ENCODE results near the gene NMRK1.

Gene NMRK1

GRCh38 chr9:75063556-75064305 is 24.2 kb downstream of the NMRK1 start:
- no peak for DNase-seq (ENCODE audit: low read depth in 2 of 2)

GRCh38 chr9:75061169-75061568 is 26.8 kb downstream of the NMRK1 start:
- DNase-seq (ENCODE audit: low read depth in 2 of 2), result no peak

GRCh38 chr9:75054368-75055001 is 33.5 kb downstream of the NMRK1 start:
- no peak for DNase-seq (ENCODE audit: low read depth in 2 of 2)

DNA sequence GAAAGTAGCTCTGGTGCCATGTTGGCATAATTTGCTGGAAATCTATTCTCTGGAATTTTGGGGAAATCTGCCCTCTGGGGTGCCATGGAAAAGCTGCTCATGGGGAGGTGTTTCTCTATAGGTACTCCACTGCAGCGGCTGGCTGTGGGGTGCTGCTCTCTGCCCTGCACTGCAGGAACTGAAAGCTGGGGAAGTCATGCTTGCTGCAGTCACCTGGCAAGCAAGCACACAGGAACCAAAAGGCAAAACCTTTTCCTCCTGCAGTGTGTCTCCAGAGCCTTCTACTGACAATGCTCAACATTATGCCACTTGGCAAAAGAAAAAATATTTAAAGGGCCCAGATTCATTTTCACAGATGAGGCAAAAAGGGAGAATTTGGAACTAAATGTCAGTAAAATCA is 34.1 kb downstream of the NMRK1 start:
- DNase-seq (ENCODE audit: low read depth in 2 of 2), result no peak

- DNase-seq (ENCODE audit: low read depth in 2 of 2), result no peak
Measured at GRCh38 chr9:75051285-75051684, 36.7 kb downstream of the NMRK1 start.

DNA sequence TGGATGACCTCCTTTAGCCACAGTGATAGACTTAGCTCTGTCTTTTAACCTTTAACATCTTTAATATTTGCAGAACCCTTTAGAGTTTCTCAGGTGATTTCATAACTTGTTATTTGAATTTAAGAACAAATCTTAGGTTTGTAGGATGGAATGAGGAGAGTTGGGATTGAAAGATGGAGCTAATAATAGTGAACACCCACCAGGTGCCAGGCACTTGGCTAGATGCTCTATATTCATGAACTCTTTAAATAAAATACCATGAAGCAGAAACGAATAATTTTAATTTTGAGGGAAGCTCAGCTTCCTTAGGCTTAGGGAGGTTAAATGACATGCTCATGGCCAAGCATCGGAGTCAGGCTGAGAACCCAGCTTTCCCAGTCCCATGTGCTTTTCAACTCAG is 40.4 kb downstream of the NMRK1 start:
- DNase-seq (ENCODE audit: low read depth in 2 of 2), result no peak

GRCh38 chr9:75046725-75047345 is 41.1 kb downstream of the NMRK1 start:
- no peak for DNase-seq (ENCODE audit: low read depth in 2 of 2)

- DNase-seq (ENCODE audit: low read depth in 2 of 2), result no peak
Measured at GRCh38 chr9:75041041-75041440, 46.9 kb downstream of the NMRK1 start.

- DNase-seq (ENCODE audit: low read depth in 2 of 2), result no peak
Measured at GRCh38 chr9:75039801-75040200, 48.2 kb downstream of the NMRK1 start.

GRCh38 chr9:75039009-75039408 is 48.9 kb downstream of the NMRK1 start:
- DNase-seq (ENCODE audit: low read depth in 2 of 2), result no peak

- no peak for DNase-seq (ENCODE audit: low read depth in 2 of 2)
Measured at GRCh38 chr9:75036793-75037192, 51.2 kb downstream of the NMRK1 start.

DNA sequence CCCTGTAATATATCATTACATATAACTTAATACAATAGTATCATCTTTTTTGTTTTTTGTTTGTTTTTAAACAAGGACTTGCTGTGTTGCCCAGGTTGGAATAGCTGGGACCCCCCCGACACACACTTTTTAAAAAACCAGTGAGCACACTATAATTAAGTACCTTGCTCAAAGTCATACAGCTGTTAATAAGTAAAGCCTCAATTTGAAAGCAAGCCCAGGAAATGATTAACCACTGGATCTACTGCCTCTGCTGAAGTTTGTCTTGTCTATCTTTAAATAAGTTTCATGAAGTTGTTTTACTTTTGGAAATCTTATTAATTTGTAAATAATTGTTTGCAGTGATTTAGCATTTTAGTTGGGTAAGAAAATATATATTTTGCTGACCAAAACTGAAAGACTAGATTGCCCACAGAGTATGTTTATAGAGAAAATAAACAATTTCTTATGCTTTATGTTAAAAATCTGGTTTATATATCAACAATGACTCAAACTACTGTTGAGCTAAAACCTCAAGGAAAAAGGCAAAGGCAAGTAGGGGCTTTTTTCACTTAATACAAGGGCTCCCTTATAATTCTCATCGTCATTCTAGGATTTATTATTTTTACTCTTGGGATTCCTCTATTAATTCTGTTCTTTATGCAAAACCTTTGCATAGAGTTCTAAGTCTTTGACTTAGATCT is 54.0 kb downstream of the NMRK1 start:
- no peak for DNase-seq (ENCODE audit: low read depth in 2 of 2)

- DNase-seq (ENCODE audit: low read depth in 2 of 2), result peak in 1 of 2 donors; percentile 6
Measured at GRCh38 chr9:75027187-75028107, 60.5 kb downstream of the NMRK1 start.

GRCh38 chr9:75023846-75024245 is 64.1 kb downstream of the NMRK1 start:
- DNase-seq (ENCODE audit: low read depth in 2 of 2), result no peak

DNA sequence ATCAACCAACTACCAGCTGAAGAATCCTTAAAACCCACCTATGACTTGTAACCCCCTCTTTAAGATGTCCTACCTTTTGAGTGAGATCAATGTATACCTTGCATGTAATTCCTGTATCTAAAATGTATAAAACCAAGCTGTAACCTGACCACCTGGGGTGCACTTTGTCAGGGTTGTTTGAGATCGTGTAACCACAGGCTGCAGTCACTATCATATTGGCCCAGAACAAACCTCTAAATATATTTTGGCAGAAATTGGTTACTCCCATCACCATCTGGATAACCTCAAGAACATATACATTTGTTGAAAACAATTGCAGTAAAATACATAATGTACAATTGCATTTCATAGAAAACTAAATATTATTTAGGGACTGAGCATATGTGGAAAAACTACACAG is 68.3 kb downstream of the NMRK1 start:
- no peak for DNase-seq (ENCODE audit: low read depth in 2 of 2)

GRCh38 chr9:75019022-75019421 is 68.9 kb downstream of the NMRK1 start:
- no peak for DNase-seq (ENCODE audit: low read depth in 2 of 2)

DNA sequence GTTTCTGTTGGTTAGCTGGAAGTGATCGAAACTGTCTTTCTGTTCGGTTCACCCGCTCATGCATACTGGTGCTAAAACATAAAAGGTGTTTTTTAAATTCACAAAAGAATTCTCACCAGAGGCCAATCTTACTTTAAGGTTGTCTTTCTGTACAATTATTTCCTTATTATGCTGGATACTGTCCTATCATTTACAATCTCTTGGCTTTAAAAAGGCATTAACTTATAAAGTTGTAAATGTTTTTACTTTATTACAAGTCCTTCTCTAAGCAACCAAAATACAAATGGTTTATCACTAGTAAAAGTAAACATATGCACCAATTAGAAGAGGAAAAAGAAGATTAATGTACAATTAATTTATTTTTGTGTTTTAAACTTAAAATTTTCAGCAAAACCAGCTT is 70.6 kb downstream of the NMRK1 start:
- DNase-seq (ENCODE audit: low read depth in 2 of 2), result no peak

GRCh38 chr9:75013735-75014134 is 74.2 kb downstream of the NMRK1 start:
- DNase-seq (ENCODE audit: low read depth in 2 of 2), result no peak
